Measurements from ENCODE around the gene CPSF6.

GRCh38 chr12:69243099-69244084 is 4.0 kb downstream of the CPSF6 start:
- TF ChIP-seq HDGF (IDR thresholded peaks at IDR 0.05; ENCODE audit: borderline replicate concordance), result no peak
- TF ChIP-seq BHLHE40 (IDR thresholded peaks at IDR 0.05; ENCODE audit: borderline replicate concordance), result no peak
- TF ChIP-seq NFRKB (IDR thresholded peaks at IDR 0.05), result no peak
- no peak for TF ChIP-seq FOXM1 (IDR thresholded peaks at IDR 0.05; ENCODE audit: borderline replicate concordance)
- TF ChIP-seq SP1 (IDR thresholded peaks at IDR 0.05), result no peak
- TF ChIP-seq ARNT (IDR thresholded peaks at IDR 0.05), result no peak
- no peak for TF ChIP-seq FOXA1 (IDR thresholded peaks at IDR 0.05)
- no peak for TF ChIP-seq SUZ12 (IDR thresholded peaks at IDR 0.05)
- TF ChIP-seq LEF1 (IDR thresholded peaks at IDR 0.05; ENCODE audit: borderline replicate concordance), result no peak
- no peak for TF ChIP-seq FOXK2 (IDR thresholded peaks at IDR 0.05)
- no peak for TF ChIP-seq CTBP1 (IDR thresholded peaks at IDR 0.05; ENCODE audit: borderline replicate concordance)
- TF ChIP-seq, protein P1, sequence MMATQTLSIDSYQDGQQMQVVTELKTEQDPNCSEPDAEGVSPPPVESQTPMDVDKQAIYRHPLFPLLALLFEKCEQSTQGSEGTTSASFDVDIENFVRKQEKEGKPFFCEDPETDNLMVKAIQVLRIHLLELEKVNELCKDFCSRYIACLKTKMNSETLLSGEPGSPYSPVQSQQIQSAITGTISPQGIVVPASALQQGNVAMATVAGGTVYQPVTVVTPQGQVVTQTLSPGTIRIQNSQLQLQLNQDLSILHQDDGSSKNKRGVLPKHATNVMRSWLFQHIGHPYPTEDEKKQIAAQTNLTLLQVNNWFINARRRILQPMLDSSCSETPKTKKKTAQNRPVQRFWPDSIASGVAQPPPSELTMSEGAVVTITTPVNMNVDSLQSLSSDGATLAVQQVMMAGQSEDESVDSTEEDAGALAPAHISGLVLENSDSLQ (IDR thresholded peaks at IDR 0.05), result no peak
